NCI-H82 (cell line): ENCODE data around the gene PRPF8.
A peak's percentile ranks its signal among the peaks of the same experiment; 100 is the strongest.
"Not testable (repeated sequence)": the region's sequence is repeated elsewhere in the genome, so short reads cannot be mapped to it uniquely, and the experiment has no call there.

ENCODE experiments used
- DNase-seq: peaks from one replicate; lab custom pipeline; 2025; lab: John Stamatoyannopoulos, UW

The PRPF8 gene

DNA sequence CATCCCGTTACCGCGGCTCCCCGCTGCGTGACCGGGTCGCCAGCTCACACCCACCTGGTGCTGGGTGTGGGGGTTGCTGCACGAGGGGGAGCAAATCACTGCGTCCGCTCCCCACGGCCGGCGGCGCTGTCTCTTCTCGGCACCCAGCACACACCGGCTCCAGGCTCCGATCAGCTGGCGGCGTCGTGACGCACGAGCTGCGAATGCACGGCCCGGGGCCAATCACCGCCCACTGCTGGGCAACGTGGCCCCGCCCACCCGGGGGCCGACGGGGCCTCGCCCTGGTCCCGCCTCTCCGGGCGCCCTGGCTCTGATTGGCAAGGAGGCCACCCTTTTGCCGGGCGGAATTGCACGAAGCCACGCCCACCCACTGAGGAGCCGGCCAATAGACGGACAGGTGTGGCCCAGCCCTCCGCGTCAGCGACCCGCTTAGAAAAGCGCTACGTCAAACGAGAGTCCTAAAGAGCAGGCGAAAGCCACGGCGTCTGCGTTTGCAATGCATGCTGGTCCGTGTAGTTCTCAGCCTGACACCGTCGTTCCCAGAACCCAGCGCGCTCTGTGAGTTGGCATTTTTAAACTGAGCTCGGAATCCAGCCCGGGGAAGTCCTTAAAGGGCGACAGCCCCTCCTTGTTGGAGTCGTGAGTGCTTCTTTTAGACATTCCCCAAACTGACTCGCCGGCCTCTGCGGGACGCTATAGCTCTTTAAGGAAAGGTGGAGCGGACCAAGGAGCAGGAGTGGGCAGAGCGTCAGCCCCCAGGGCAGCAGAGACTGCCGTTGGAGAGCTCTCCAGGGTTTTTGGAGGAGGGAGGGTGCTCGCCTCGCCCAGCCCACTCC is 31.6 kb upstream of the PRPF8 start:
- peak; percentile 100 for DNase-seq

DNA sequence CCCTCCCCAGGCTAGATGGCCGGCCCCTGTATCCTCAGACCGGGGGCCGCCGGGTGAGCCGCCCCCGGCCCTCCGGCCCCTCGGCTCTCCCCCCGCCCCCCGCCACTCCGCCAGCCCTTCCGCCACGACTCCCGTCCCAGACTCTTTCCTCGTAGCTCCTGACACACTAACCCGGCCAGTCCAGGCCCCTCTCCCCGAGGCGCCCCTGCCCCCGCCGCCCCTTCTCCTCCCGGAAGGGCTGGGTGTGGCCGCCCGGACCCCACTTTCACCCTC is 31.1 kb upstream of the PRPF8 start:
- DNase-seq = no peak

DNA sequence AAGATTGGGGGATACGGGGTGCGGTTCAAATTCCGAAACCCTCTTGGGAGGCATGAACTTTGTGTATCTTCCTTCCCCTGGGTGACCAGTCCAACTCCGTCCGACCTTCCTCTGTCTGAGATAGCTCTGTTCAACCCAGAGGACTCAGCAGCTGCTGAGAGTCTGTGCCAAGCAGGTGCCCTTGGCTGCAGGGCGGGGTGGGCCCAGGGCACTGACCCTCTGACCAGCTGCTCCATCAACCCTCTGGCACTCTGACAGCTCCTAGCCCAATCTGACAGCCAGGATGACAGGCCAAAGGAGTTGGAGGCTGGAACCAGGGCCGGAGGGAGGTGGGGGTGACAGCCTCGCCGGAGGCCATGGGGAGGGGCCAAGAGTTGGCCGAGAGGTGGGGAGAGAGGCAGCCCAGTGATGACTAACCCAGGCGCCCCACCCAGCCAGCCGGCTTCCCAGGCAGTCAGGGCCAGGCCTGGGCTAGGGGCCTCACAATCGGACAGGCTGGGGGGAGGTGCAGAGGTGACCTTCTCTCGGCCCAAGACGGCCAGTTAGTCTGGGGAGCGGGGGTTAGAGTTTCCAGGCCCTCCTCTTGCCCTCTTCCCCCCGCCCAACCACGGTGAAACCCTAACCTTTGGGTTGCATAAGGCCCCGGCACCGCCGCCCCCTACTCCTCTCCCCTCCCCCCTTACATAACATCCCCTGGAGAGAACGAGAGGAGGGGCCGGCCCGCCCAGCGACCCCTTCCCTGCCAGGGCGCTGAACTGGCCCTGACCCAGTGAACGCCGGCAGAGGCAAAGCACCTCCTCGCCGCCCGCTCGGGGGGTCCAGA is 30.5 kb upstream of the PRPF8 start:
- DNase-seq = peak; percentile 61

DNA sequence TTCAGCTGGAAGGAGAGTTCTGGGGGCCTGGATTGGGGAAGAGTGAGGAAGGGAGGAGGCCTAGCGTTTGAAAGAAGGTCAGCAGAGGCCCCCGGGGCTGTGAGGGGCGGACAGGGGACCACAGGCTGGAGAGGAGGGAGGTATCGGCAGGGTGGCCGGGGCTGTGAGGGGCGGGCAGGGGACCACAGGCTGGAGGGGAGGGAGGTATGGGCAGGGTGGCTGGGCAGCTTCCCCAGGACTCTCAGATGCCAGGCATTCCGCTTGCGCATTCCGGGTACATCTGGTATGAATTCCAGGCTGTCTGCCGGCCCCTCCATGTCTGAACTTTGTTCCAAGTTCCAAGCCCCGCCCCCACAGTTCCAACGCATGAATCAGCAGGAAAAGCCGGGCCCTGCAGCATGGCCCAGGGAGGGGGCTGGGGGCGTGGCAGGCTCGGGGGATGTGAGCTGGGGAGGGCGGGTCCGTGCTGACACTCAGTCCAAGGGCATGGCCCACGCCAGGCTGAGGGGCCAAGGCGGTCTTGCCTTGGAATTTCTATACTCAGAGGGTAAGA is 29.8 kb upstream of the PRPF8 start:
- DNase-seq = peak; percentile 96

DNA sequence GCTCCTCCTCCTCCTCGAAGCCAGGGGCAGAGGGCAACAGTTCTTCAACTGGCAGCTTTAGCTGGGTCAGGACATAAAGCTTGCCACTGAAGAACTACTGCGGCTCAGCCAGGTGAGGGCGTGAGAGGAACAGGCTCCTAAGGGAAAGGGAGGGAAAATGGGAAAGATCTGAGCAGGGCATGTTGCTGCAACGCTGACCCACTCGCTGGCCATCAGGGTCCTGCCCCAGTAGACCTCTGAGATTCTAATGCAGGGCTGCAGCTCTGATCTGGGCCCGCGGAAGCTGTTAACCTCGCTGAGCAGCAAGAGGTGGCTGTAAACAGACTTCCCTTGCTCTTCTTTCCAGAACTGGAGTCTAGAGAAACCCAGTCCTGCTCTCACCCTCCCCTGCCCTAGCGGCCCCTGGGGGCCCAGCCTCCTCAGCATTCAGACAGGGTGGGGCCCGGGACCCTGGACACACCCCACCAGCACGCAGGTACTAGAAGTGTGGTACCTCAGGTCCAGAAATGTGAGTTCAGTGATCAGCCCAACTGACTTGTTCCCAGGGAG is 29.3 kb upstream of the PRPF8 start:
- DNase-seq = peak; percentile 91

DNA sequence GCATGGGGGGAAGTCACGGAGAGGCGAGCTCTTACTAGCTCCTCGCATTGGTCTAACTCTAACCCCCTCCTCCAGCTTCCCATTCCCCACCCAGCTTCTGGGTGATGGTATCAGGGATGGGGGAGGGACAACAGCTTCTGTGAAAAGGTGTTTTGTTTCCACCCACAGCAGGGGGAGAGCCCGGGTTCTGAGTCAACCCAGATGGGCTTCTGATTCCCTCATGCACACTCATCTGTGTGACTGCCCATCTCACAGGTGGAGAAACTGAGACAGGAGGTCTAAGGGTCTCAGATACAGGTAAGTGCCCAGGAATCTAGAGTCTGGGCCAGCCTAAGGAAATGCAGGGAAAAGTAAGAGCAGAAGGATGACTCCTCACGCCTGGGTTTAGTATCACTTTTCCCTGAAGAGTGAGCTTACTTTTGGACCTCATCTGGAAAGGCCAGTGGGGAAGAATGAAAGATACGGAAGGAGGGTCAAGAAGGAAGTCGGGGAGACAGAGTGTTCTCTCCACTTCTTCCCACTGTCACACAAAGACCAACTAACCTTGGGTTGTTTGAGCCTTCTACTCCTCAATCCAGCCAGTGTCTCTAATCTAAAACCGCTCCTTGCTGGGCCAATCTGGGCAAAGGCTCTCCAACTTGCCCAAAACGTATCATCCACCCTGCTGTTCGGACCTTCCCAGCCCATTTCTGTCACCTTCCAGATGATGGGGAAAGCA is 28.7 kb upstream of the PRPF8 start:
- no peak for DNase-seq

DNA sequence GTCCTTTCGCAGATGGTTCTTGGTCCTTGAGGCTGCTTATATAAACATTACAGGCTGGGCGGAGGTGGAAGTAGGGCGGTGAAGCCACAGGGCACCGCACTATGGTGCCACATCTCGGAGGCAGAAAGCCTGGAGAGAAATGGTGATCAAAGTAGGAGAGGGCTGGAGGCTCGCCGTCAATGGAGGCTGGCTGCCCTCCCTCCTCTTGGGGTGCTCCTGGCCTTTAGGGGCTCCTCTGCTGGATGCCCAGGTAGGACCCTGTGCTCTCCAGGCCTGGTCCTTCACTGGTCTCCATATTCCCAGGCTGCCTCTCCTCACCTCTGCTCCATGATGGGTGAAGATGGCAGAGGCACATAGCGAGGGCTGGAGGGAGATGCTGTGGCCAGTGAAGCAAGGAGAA is 27.6 kb upstream of the PRPF8 start:
- no peak for DNase-seq

DNA sequence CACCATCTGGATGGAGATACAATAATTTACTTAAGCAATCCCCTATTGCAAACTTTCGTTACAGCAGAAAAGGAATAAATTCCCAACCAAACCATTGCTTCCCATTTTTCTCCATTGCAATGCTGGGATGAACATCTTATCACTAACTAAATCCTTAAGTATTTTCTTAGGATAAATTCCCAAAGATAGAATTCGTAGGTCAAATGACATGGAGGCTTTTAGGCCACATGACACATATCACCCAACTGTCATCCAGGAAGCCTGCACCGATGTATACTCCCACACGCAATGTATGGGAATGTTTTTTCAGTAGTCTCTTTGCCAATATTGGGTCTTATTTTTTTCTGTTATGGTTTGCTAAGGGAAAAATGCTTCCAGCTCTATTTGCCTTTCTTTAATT is 27.1 kb upstream of the PRPF8 start:
- DNase-seq = no peak

DNA sequence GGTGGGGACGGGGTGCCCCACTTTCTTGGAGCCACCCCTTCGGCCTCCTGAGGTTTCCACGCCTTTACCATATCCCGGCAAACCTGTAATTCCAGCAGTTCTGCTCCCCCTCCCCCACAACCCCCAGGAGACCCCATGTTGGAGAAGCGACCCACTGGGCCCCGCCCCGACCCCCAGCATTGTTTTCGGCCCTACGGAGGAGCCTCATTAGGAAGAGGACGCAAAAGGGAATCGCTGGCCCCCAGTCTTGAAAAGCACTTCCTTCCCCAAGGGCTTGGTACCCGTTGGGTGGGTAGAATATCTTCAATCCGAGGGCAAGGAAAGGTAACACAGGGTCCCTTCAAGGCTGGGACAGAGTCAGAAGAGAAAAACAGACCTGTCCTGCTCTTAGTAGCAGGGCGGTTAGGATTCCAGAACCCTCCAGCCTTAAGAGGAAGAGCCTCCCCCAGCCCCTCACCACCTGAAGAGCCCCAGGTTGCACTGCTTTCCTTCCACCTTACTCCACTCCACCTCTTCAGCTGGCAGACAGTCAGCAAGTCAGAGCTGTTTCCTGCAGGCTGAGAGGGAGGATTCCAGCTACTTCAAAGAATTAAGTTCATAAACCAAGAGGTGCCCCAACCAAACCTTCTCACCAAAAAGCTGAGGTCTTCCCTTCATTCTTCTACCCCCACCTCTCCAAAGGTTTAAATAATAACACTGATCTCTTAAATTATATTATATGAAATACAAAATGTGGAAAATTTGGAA is 26.3 kb upstream of the PRPF8 start:
- DNase-seq = no peak

DNA sequence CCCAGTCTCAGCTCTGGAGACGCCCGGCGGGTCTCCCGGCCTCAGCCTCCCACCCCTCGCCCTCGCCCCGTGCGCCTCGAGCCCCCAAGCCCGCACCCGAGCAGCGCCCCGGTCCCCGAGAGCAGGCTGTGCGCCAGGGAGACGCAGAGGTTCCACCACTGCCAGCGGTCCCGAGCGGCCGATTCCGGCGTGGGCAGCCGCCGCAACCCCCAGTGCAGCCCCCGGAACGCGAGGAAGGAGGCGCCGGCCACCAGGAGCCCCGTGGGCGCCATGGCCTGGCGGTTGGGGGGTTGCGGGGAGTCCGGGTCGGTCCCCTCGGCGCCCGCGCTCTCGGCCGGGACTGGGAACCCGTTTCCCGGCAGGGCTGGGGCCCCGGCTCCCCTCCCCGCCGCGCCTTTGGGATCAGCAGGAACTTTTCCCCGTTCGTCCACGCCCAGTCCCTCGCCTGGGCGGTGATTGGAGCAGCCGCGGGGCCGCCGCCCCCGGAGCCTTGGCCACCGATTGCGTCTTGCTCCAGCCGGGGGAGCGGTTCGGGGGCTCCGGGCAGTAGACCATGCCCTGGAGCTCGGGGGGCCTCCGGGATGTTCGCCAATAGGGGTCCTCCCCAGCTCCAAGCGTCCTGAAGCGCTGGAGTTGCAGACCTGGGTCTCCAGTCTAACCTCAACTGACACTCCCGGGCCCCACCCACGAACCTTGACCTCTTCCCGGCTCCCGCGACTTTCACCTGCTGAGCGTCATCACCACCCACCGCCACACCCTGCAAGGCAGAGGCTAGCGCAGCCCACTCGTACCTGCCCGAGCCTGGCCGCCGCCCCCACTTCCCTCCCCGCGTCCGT is 25.5 kb upstream of the PRPF8 start, which contains the start of gene TLCD2:
TSS of gene TLCD2 (minus strand) at position 407 of the 836 bp plus-strand sequence. CDS start at position 272, 135 bp downstream.
- DNase-seq = peak; percentile 80

DNA sequence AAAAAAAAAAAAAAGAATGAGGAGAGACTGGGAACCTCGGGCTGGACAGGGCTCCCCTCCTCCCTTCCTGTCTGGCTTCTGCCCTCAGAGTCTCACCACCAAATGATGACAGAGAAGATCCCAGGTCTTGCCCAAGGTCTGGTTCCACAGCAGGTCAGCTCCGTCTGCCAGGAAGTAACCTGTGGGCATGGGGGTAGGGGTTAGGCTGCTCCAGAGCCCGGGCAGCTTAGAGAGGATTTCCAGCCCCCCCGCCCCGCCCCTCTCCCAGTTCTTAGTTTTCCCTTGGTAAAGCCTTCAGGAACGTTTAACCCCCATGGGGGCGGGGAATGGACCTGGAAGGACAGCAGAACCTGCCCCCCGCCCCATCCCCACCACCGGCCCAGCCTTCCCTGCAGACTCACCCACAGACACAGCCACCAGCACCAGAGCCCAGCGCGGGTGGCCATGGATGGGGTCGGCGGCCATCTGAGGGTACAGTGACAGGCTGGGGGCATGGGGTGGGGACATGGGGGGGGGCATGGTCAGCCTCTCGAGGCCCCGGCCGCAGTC is 24.8 kb upstream of the PRPF8 start:
- peak; percentile 74 for DNase-seq

DNA sequence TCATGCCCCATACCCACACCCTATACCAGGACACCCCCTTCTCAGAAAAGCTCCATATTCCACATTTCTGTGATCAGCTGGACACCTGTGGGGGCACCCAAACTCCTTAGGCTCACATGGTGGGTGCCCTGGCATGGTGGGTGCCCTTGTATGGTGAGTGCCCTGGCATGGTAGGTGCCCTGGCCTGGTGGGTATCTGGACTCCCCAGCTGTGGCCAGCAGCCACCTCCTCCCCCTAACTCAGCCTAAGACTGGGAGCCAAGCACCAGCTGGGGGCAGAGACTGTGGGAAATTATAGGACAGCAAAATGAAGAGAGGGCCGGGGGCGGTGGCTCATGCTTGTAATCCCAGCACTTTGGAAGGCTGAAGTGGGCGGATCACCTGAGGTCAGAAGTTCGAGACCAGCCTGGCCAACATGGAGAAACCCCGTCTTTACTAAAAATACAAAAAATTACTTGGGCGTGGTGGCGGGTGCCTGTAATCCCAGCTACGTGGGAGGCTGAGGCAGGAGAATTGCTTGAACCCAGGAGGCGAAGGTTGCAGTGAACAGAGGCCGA is 24.2 kb upstream of the PRPF8 start:
- not testable (repeated sequence) for DNase-seq

DNA sequence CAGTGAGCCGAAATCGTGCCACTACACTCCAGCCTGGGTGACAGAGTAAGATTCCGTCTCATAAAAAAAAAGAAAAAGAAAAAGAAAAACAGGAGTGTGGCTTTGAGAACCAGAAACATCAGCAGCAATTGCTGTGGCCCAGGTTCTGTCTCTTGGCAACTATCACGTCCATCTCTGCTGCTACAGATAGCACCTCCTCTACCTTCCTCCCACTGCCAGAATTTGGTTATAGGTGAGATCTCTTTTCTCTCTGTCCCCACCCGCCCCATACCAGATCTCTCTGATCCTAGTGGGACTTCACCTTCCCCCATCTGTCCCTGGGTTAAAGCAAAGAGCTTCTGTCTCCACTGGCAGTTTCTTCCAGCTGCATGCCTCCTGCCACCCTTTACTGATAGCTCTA is 22.4 kb upstream of the PRPF8 start:
- DNase-seq = no peak

DNA sequence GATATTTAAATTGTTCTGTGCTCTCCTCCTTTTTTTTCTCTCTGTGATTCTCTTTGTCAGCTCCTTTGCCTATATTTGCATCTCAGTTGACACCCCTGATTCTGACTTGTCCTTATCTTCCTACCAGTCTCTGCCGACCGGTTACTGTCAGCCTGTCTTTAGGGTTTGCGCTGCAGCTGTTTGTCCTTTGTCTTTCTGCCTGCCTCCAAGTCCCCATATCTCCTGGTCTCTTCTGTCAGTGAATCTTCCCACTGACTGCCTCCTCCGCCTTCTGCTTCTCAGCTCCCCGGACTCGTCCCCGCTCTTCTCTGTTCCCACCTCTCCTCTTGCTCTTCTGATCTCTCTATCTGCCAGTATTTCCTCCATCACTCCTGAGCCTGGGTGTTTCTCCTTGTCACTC is 20.3 kb upstream of the PRPF8 start:
- DNase-seq = no peak

DNA sequence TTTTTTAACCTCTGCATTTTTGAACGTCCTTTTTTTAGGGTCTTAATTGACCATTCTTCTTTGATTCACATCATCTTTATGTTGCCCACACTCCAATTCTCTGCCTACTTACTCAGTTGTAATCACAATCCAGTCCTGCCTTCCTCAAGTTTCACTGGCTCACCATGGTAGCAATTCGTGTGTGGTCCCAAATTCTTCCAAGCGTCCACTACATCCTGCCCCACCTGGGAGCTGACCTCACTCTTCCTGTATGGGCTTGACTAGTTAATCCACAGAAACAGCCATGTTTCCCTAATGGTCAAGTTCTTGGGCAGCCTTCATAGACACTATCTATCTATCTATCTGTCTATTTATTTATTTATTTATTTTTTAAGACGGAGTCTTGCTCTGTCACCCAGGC is 18.4 kb upstream of the PRPF8 start:
- DNase-seq = no peak

DNA sequence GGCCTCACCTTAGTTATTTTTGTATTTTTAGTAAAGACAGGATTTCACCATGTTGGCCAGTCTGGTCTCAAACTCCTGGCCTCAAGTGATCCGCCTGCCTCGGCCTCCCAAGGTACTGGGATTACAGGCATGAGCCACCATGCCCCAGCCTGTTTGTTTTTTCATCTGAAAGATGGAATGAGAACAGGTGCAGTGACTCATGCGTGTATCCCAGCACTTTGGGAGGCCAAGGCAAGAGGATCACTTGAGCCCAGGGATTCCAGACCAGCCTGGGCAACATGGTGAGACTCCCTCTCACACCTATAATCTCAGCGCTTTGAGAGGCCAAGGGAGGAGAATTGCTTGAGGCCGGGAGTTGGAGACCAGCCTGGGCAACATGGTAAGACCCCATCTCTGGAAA is 15.2 kb upstream of the PRPF8 start:
- not testable (repeated sequence) for DNase-seq

DNA sequence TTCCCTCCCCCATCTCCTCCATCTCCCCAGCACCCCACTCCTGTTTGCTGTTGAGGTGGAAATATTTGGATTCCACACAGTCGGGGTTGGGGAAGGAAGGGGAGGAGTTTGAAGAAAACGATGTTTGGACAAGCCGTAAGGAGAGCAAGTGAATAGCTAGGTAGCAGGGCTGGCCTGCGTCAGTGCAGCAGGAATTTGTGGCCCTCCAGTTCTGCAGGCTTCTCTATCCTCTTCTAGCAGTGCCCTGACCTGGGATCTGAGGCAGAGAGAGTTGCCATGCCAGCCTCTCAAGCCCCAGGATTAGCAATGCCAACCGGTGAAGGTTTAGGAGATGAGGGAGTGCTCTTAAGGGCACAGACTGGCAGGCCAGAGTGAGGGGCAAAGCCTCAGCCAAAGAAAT is 13.0 kb upstream of the PRPF8 start:
- no peak for DNase-seq

DNA sequence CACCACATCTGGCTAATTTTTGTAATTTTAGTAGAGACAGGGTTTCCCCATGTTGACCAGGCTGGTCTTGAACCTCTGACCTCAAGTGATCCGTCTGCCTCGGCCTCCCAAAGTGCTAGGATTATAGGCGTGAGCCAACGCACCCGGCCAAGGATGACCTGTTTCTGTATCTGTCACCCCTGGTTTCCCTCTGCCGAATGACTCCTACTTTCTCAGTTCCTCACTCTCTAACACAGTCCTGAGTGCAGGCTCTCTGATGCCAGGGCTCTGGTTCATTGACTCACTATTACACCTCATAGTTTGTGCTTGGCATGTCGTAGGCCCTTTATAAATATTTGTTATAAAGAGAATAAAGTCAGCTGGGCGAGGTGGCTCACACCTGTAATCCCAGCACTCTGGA is 10.7 kb upstream of the PRPF8 start:
- DNase-seq = no peak

DNA sequence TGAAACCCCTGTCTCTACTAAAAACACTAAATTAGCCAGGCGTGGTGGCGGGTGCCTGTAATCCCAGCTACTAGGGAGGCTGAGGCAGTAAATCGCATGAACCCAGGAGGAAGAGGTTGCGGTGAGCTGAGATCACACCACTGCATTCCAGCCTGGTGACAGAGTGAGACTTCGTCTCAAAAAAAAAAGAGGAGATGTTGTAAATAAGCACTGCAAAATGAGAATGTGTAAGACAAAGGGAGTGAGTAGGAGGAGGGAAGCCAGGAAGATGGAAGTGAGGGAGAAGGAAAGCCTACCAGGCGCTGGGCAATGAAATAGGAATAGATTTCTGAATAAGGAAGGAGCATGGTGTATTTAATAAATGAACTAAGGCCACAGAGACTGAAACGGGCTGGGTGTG is 8.7 kb upstream of the PRPF8 start:
- DNase-seq = no peak
